GM19468 (cell line): Measurements from ENCODE around the gene PIM1.

Experiments used
- ATAC-seq: cut with Tn5 transposase; IDR thresholded peaks from one replicate; pipeline ENCODE4 v1.9.1; 2021; ENCODE audit warnings: mild to moderate bottlenecking, moderate library complexity, moderate number of reproducible peaks; ENCODE audit not compliant: unreplicated experiment; ENCODE audit errors: extremely low read depth

The PIM1 gene

GRCh38 chr6:37212268-37212667 lies 42.3 kb downstream of the PIM1 start:
- no peak for ATAC-seq

- no peak for ATAC-seq
Observed at GRCh38 chr6:37218061-37218460, 48.1 kb downstream of the PIM1 start.

GRCh38 chr6:37218511-37218910 lies 48.6 kb downstream of the PIM1 start:
- ATAC-seq = no peak

- no peak for ATAC-seq
Observed at GRCh38 chr6:37221585-37222124, 51.7 kb downstream of the PIM1 start.

- ATAC-seq = peak; percentile 89
Observed at GRCh38 chr6:37222125-37222967, 52.4 kb downstream of the PIM1 start.

- ATAC-seq = no peak
Observed at GRCh38 chr6:37222992-37223391, 53.0 kb downstream of the PIM1 start.
